GM12878 (cell line): ENCODE data around the gene ITK. TPM values are rescaled to one million over a fixed set of nuclear protein-coding genes. Genes with fewer than 3 reads are reported as not detected.

Experiments used
- ATAC-seq: fragments of 200-7000 bp; cut with Tn5 transposase; 3 replicates; pipeline ENCODE4 v1.9.1; 2020; ENCODE audit warnings: mild to moderate bottlenecking, moderate library complexity
- BruUV-seq: library from RNA; stranded (reverse); fragments of 400-500 nt; replicated peaks from 2 replicates; lab custom pipeline; 2021; lab: Mats Ljungman, UMichigan
- CTCF ChIA-PET: fragments of 300-600 bp; sonication (Branson Sonifier 250); formaldehyde crosslinking; extraction: SDS; loops from one replicate; lab custom pipeline; 2021; ENCODE audit warnings: inconsistent platforms; lab: Yijun Ruan, JAX
- POLR2A ChIA-PET: fragments of 350-600 bp; formaldehyde crosslinking; extraction: SDS; loops from one replicate; lab custom pipeline; 2021; ENCODE audit warnings: inconsistent platforms; lab: Charles Lee
- RAD21 ChIA-PET: fragments of 300-600 bp; sonication (Branson Sonifier 250); formaldehyde crosslinking; loops from one replicate; lab custom pipeline; 2023; ENCODE audit warnings: antibody characterized with exemption; ENCODE audit not compliant: unreplicated experiment; lab: Charles Lee
- SMC1A ChIA-PET: fragments of 300-600 bp; sonication (Branson Sonifier 250); formaldehyde crosslinking; loops from one replicate; lab custom pipeline; 2023; ENCODE audit not compliant: unreplicated experiment, uncharacterized antibody; lab: Charles Lee
- DNase-seq: peaks from one replicate; pipeline ENCODE4 v3.0.0-alpha.2; 2011; ENCODE audit warnings: low read depth, low spot score
- FAIRE-seq: peaks from 3 replicates; lab custom pipeline; 2011; peaks lifted over from hg19 to GRCh38; lab: Jason Lieb, UNC
- H2AFZ ChIP-seq: 2 replicates; pipeline ENCODE4 v1.6.0; 2011; ENCODE audit warnings: low read depth, low read length, control low read depth; ENCODE audit not compliant: control insufficient read depth
- H3K27ac ChIP-seq: 2 replicates; pipeline ENCODE4 v1.5.1; 2011; ENCODE audit warnings: control low read depth; ENCODE audit not compliant: control insufficient read depth, insufficient read depth
- H3K27me3 ChIP-seq, 2 experiments: replicated peaks in 1 of 2; 2 replicates each; pipeline versions ENCODE4 v1.6.0 to v1.6.1; 2011; ENCODE audit warnings: low read length in 1 of 2; ENCODE audit not compliant: control insufficient read depth in 2 of 2, insufficient read depth in 2 of 2
- H3K36me3 ChIP-seq, 2 experiments: 2 replicates each; pipeline ENCODE4 v1.5.1; 2011; ENCODE audit warnings: low read length in 1 of 2; ENCODE audit not compliant: control insufficient read depth in 2 of 2, insufficient read depth in 2 of 2
- H3K4me1 ChIP-seq: 2 replicates; pipeline ENCODE4 v1.6.1; 2011; ENCODE audit warnings: mild to moderate bottlenecking, low read length, moderate library complexity, mixed read lengths; ENCODE audit not compliant: control insufficient read depth, insufficient read depth
- H3K4me2 ChIP-seq: 2 replicates; pipeline ENCODE4 v1.6.0; 2011; ENCODE audit warnings: control low read depth; ENCODE audit not compliant: control insufficient read depth, insufficient read depth
- H3K4me3 ChIP-seq: fragments of 200-600 bp; sonication (generic); 2 replicates; pipeline ENCODE4 v1.5.1; 2016
- H3K79me2 ChIP-seq: 2 replicates; pipeline ENCODE4 v1.6.0; 2011; ENCODE audit warnings: low read length; ENCODE audit not compliant: control insufficient read depth, insufficient read depth
- H3K9ac ChIP-seq: 2 replicates; pipeline ENCODE4 v1.8.0; 2011; ENCODE audit warnings: low read length, control low read depth, mixed read lengths; ENCODE audit not compliant: control insufficient read depth, insufficient read depth
- H3K9me3 ChIP-seq: replicated peaks from 3 replicates; pipeline ENCODE4 v1.5.1; 2011; ENCODE audit warnings: mild to moderate bottlenecking, low read length; ENCODE audit not compliant: control insufficient read depth, insufficient read depth
- H4K20me1 ChIP-seq: 2 replicates; pipeline ENCODE4 v1.6.0; 2011; ENCODE audit not compliant: control insufficient read depth, insufficient read depth
- ATF7 ChIP-seq: fragments of 450-650 bp; IDR thresholded peaks from 2 replicates; pipeline ENCODE4 v1.6.1; 2016; ENCODE audit warnings: low read depth, mild to moderate bottlenecking
- EED ChIP-seq: sonication (generic); IDR thresholded peaks from 2 replicates; pipeline ENCODE4 v1.6.1; 2016; ENCODE audit warnings: antibody characterized with exemption, low read depth
- EGR1 ChIP-seq, 2 experiments: IDR thresholded peaks; 1 replicate in 1 of 2; 2 replicates in 1 of 2; pipeline ENCODE4 v1.6.1; 2011 to 2012; ENCODE audit warnings: low read depth in 2 of 2, low read length in 2 of 2, borderline replicate concordance in 1 of 2, mild to moderate bottlenecking in 1 of 2, moderate library complexity in 1 of 2
- EP300 ChIP-seq, 2 experiments: fragments of 150-350 bp in 1 of 2; IDR thresholded peaks; 2 replicates each; pipeline ENCODE4 v1.6.1; 2011 to 2012; ENCODE audit warnings: low read depth in 2 of 2, low read length in 2 of 2, borderline replicate concordance in 1 of 2, improper control_type of control experiment in 1 of 2, inconsistent platforms in 1 of 2; ENCODE audit not compliant: control insufficient read depth in 1 of 2
- ESRRA ChIP-seq: IDR thresholded peaks from 2 replicates; pipeline ENCODE4 v1.6.1; 2012; ENCODE audit warnings: mild to moderate bottlenecking, low read length, improper control_type of control experiment
- GABPA ChIP-seq: IDR thresholded peaks from 2 replicates; pipeline ENCODE4 v1.6.1; 2014; ENCODE audit warnings: antibody characterized with exemption, low read depth, mild to moderate bottlenecking, inconsistent platforms
- IRF5 ChIP-seq: fragments of 450-650 bp; IDR thresholded peaks from 2 replicates; pipeline ENCODE4 v1.6.1; 2017; ENCODE audit warnings: borderline replicate concordance
- JUNB ChIP-seq: IDR thresholded peaks from 2 replicates; pipeline ENCODE4 v1.6.1; 2016; ENCODE audit warnings: antibody characterized with exemption, mild to moderate bottlenecking
- MEF2B ChIP-seq: fragments of 450-650 bp; IDR thresholded peaks from 2 replicates; pipeline ENCODE4 v1.6.1; 2018; ENCODE audit warnings: mild to moderate bottlenecking, moderate library complexity; ENCODE audit not compliant: partially characterized antibody, poor library complexity, severe bottlenecking
- NRF1 ChIP-seq: conservative IDR thresholded peaks from 2 replicates; pipeline ENCODE4 v1.6.1; 2011; ENCODE audit warnings: mild to moderate bottlenecking, low read depth, low read length, improper control_type of control experiment
- RUNX3 ChIP-seq: IDR thresholded peaks from 2 replicates; pipeline ENCODE4 v1.6.1; 2012; ENCODE audit warnings: low read length, inconsistent platforms
- SKIL ChIP-seq: fragments of 450-650 bp; IDR thresholded peaks from 2 replicates; pipeline ENCODE4 v1.6.1; 2017; ENCODE audit warnings: mild to moderate bottlenecking, low read depth, inconsistent platforms; ENCODE audit not compliant: poor library complexity, severe bottlenecking
- TARDBP ChIP-seq: IDR thresholded peaks from 2 replicates; pipeline ENCODE4 v1.6.1; 2016; ENCODE audit warnings: borderline replicate concordance
- TCF7 ChIP-seq: IDR thresholded peaks from 2 replicates; pipeline ENCODE4 v1.6.1; 2014; ENCODE audit warnings: antibody characterized with exemption, borderline replicate concordance
- WGBS: methylation state at CpG from one replicate; pipeline ENCODE4 v1.1.6; 2016; ENCODE audit warnings: low lambda C conversion rate; ENCODE audit not compliant: insufficient replicate concordance, insufficient coverage; ENCODE audit errors: missing lambda C conversion rate; 5-methylcytosine and 5-hydroxymethylcytosine counted together
- in situ Hi-C: fragments of 300-500 bp; cut with MboI; formaldehyde crosslinking; loops from 9 replicates; pipeline ENCODE4 v1.14.3; 2018; ENCODE audit warnings: mixed read lengths
- intact Hi-C: fragments of 100-400 bp; cut with micrococcal nuclease; formaldehyde crosslinking; loops from one replicate; pipeline ENCODE4 v1.14.2; 2022; ENCODE audit not compliant: unreplicated experiment
- polyA plus RNA-seq, 11 experiments: library from polyadenylated mRNA; depleted of rRNA in 4 of 11; unstranded in 6 of 11; stranded (reverse) in 5 of 11; fragments of >200 nt; fragmentation: Nextera tagmentation in 4 of 11; fragmentation: Illumina TruSeq in 1 of 11; extraction: Ambion mirVana in 4 of 11; extraction: Trizol in 1 of 11; gene quantifications; 1 replicate in 1 of 11; 2 replicates in 10 of 11; pipeline versions ENCODE4 v1.2.1 to v1.2.3, GENCODE V29; 2011 to 2016; ENCODE audit warnings: inconsistent platforms in 2 of 11, missing spikeins in 2 of 11, low read depth in 1 of 11
- total RNA-seq, 4 experiments: library from RNA; depleted of rRNA in 3 of 4; stranded (reverse); fragments of >200 nt in 3 of 4; fragmentation: Illumina TruSeq in 1 of 4; extraction: Trizol in 1 of 4; gene quantifications; 2 replicates each; pipeline versions ENCODE4 v1.2.1 to v1.2.3, GENCODE V29; 2013 to 2021
- TF ChIP-seq, protein P1 (sequence below): fragments of 450-650 bp; IDR thresholded peaks from 2 replicates; pipeline ENCODE4 v1.6.1; 2017; ENCODE audit warnings: antibody characterized with exemption, mild to moderate bottlenecking, moderate library complexity

Gene ITK
- total and polyA plus RNA-seq, 10 of the 15 experiments (the other 5 are each of a cell fraction or from before 2014, with no cell fraction given) = 0.05 to 2.4 (median 0.76) TPM

DNA sequence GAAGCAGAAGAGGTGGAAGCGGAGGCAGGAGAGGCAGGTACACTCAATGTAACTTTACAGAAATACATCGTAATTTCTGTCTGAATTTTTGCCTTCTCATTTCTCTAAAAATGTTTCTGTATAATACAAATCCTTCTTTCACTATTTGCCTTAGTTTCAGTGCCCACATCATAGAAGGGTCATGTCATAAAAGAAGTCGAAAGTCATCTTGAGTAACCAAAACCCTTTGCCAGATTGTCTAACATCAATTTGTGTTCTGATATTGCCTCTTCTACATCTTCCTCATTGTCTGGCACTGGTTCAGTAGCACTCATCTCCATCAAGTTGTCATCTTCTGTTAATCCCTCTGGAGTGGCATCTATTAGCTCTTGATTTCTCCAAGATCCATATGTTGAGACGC is 79.1 kb downstream of the ITK start:
- Histone ChIP-seq H4K20me1 (no peaks in the 10 kb centered on the region), H3K27ac (no peak overlapping the region), H3K9ac (no peak overlapping the region), H3K79me2 (no peaks in the 10 kb centered on the region), H3K27me3 (no peaks in the 10 kb centered on the region), H3K4me2 (no peak overlapping the region), H3K9me3 (no peaks in the 10 kb centered on the region), H3K36me3 (no peaks in the 10 kb centered on the region), H2AFZ (no peak overlapping the region), H3K4me3 (no peak overlapping the region), H3K4me1 (no peaks in the 10 kb centered on the region; the same call in 1 of the 2 replicates)
- TF ChIP-seq TCF7 (peak; percentile 93), SKIL (no peak), ATF7 (no peak), ESRRA (no peak), JUNB (peak; percentile 86), IRF5 (no peak), EP300 (IDR thresholded peaks at IDR 0.05; ENCODE audit: borderline replicate concordance in 1 of 2, control insufficient read depth in 1 of 2, low read depth in 2 of 2, low read length in 2 of 2) (no peak), TARDBP (no peak), GABPA (no peak), MEF2B (no peak), EED (no peak), EGR1 (IDR thresholded peaks at IDR 0.05; ENCODE audit: borderline replicate concordance in 1 of 2, low read depth in 2 of 2, low read length in 2 of 2) (no peak), NRF1 (no peak), RUNX3 (peak; percentile 89)
- TF ChIP-seq, protein P1, sequence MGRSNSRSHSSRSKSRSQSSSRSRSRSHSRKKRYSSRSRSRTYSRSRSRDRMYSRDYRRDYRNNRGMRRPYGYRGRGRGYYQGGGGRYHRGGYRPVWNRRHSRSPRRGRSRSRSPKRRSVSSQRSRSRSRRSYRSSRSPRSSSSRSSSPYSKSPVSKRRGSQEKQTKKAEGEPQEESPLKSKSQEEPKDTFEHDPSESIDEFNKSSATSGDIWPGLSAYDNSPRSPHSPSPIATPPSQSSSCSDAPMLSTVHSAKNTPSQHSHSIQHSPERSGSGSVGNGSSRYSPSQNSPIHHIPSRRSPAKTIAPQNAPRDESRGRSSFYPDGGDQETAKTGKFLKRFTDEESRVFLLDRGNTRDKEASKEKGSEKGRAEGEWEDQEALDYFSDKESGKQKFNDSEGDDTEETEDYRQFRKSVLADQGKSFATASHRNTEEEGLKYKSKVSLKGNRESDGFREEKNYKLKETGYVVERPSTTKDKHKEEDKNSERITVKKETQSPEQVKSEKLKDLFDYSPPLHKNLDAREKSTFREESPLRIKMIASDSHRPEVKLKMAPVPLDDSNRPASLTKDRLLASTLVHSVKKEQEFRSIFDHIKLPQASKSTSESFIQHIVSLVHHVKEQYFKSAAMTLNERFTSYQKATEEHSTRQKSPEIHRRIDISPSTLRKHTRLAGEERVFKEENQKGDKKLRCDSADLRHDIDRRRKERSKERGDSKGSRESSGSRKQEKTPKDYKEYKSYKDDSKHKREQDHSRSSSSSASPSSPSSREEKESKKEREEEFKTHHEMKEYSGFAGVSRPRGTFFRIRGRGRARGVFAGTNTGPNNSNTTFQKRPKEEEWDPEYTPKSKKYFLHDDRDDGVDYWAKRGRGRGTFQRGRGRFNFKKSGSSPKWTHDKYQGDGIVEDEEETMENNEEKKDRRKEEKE = no peak
- ChIA-PET CTCF (interaction anchor here (1.1 to 11.2 kb wide), 5 partner anchors 8 to 112 kb away, joined by 3 to 213 read pairs (median 4); no protein-coding TSS in a partner anchor), SMC1A (interaction anchor here (1.2 to 1.9 kb wide), 7 partner anchors 15 to 70 kb away, joined by 3 to 7 read pairs (median 4); no protein-coding TSS in a partner anchor), RAD21 (no interaction called here), POLR2A (interaction anchor here (0.7 kb wide), 1 partner anchor 57 kb away, joined by 3 read pairs; no protein-coding TSS in a partner anchor)
- WGBS = 15% methylated on average over 4 of the region's 4 CpGs
- in situ Hi-C loops = no loop called here
- intact Hi-C loops = loop anchor here (10.0 kb wide), 2 partner anchors 205 to 485 kb away; partner anchors contain the start of genes LSM11 and NIPAL4
- no TSS peak for BruUV-seq
- ATAC-seq (peak; percentile 33; the same call in 2 of the 3 replicates), FAIRE-seq (no peak), DNase-seq (no peak)
